Astrocyte of the cerebellum (primary cell): ENCODE results near the gene MRPL4.

ENCODE experiments used
- DNase-seq: peaks from one replicate; pipeline ENCODE4 v3.0.0-alpha.2; 2011; ENCODE audit warnings: low read depth
- H3K4me3 ChIP-seq: 2 replicates; pipeline ENCODE4 v1.5.1; 2011; ENCODE audit warnings: mild to moderate bottlenecking, low read depth, low read length, moderate library complexity
- in situ Hi-C: cut with HindIII; loops from 2 replicates; pipeline ENCODE4 v1.10.0; 2017; ENCODE audit warnings: low sequenced_read_pairs
- TF ChIP-seq, protein P1 (sequence below): IDR thresholded peaks from 2 replicates; pipeline ENCODE4 v1.5.1; 2012; ENCODE audit warnings: low read length, low read depth, moderate library complexity, mild to moderate bottlenecking; ENCODE audit errors: missing control alignments

The MRPL4 gene

DNA sequence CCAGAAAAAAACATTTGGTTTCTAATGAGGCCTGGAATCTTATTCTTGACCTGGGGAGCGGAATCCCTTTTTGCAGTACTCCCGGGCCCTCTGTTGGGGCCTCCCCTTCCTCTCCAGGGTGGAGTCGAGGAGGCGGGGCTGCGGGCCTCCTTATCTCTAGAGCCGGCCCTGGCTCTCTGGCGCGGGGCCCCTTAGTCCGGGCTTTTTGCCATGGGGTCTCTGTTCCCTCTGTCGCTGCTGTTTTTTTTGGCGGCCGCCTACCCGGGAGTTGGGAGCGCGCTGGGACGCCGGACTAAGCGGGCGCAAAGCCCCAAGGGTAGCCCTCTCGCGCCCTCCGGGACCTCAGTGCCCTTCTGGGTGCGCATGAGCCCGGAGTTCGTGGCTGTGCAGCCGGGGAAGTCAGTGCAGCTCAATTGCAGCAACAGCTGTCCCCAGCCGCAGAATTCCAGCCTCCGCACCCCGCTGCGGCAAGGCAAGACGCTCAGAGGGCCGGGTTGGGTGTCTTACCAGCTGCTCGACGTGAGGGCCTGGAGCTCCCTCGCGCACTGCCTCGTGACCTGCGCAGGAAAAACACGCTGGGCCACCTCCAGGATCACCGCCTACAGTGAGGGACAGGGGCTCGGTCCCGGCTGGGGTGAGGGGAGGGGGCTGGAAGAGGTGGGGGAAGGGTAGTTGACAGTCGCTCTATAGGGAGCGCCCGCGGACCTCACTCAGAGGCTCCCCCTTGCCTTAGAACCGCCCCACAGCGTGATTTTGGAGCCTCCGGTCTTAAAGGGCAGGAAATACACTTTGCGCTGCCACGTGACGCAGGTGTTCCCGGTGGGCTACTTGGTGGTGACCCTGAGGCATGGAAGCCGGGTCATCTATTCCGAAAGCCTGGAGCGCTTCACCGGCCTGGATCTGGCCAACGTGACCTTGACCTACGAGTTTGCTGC is 35.1 kb downstream of the MRPL4 start, which contains the start of gene ICAM4:
Gene ICAM4 (plus strand): TSS at position 153 of the 935 bp plus-strand sequence. CDS start 58 bp downstream, at position 211.
- in situ Hi-C loops: loop anchor here (10.0 kb wide), 1 partner anchor 118 kb away; the partner anchor contains the start of gene CDC37
- no peak for DNase-seq
- H3K4me3 ChIP-seq: no peak within 1 kb of the TSS
- TF ChIP-seq, protein P1, sequence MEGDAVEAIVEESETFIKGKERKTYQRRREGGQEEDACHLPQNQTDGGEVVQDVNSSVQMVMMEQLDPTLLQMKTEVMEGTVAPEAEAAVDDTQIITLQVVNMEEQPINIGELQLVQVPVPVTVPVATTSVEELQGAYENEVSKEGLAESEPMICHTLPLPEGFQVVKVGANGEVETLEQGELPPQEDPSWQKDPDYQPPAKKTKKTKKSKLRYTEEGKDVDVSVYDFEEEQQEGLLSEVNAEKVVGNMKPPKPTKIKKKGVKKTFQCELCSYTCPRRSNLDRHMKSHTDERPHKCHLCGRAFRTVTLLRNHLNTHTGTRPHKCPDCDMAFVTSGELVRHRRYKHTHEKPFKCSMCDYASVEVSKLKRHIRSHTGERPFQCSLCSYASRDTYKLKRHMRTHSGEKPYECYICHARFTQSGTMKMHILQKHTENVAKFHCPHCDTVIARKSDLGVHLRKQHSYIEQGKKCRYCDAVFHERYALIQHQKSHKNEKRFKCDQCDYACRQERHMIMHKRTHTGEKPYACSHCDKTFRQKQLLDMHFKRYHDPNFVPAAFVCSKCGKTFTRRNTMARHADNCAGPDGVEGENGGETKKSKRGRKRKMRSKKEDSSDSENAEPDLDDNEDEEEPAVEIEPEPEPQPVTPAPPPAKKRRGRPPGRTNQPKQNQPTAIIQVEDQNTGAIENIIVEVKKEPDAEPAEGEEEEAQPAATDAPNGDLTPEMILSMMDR: no peak

DNA sequence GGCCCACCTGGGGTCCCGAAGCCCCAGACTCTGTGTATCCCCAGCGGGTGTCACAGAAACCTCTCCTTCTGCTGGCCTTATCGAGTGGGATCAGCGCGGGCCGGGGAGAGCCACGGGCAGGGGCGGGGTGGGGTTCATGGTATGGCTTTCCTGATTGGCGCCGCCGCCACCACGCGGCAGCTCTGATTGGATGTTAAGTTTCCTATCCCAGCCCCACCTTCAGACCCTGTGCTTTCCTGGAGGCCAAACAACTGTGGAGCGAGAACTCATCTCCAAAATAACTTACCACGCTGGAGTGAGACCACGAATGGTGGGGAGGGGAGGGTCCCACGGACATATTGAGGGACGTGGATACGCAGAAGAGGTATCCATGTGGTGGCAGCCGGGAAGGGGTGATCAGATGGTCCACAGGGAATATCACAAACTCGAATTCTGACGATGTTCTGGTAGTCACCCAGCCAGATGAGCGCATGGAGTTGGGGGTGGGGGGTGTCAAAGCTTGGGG is 36.7 kb downstream of the MRPL4 start:
- no peak overlapping the region for H3K4me3 ChIP-seq
- in situ Hi-C loops: loop anchor here (10.0 kb wide), 1 partner anchor 116 kb away; the partner anchor contains the start of gene CDC37
- DNase-seq: no peak
- TF ChIP-seq, protein P1: no peak

DNA sequence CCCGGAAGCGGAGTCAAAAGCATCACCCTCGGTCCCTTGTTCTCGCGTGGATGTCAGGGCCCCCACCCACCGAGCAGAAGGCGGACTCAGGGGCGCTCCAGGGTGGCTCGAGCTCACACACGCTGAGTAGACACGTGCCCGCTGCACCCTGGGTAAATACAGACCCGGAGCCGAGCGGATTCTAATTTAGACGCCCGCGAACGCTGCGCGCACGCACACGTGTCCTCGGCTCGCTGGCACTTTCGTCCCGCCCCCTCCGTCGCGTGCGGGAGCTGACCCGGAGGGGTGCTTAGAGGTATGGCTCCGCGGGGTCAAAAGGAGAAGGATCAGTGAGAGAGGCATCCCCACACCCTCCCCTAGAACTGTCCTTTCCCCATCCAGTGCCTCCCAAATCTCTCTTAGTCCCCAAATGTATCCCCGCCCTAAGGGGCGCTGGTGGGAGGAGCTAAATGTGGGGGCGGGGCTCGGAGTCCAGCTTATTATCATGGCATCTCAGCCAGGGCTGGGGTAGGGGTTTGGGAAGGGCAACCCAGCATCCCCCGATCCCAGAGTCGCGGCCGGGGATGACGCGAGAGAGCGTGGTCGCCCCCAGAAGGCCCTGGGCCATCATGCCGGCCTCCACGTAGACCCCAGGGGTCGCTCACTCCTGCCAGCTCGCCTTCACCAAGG is 37.3 kb downstream of the MRPL4 start:
- TF ChIP-seq, protein P1: no peak
- no peak for DNase-seq
- in situ Hi-C loops: loop anchor here (10.0 kb wide), 1 partner anchor 116 kb away; the partner anchor contains the start of gene CDC37
- H3K4me3 ChIP-seq: peak overlapping the region; percentile 14

DNA sequence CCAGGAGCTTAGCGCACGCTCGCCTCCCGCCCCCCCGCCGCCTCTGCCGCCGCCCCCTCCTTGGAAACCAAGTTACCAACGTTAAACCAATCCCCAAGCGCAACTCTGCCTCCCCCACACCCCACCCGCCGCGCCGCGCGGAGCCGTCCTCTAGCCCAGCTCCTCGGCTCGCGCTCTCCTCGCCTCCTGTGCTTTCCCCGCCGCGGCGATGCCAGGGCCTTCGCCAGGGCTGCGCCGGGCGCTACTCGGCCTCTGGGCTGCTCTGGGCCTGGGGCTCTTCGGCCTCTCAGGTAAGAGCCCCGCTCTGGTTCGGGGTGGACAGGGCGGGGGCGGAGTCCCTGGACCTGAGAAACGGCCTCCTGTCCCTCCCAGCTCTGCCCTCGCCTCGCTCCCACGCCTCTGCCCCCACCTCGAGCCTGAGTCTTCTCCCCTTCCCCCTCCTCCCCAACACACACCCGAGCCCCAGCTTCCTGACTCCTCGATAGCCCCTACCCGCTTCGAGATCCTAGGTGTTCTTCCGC is 37.9 kb downstream of the MRPL4 start, which contains the start of gene ICAM5:
Gene ICAM5 (plus strand): TSS at position 117 of the 521 bp plus-strand sequence. CDS start 92 bp downstream, at position 209.
- no peak for DNase-seq
- in situ Hi-C loops: loop anchor here (10.0 kb wide), 1 partner anchor 115 kb away; the partner anchor contains the start of gene CDC37
- TF ChIP-seq, protein P1: no peak
- peak within 1 kb of the TSS; percentile 20 for H3K4me3 ChIP-seq

DNA sequence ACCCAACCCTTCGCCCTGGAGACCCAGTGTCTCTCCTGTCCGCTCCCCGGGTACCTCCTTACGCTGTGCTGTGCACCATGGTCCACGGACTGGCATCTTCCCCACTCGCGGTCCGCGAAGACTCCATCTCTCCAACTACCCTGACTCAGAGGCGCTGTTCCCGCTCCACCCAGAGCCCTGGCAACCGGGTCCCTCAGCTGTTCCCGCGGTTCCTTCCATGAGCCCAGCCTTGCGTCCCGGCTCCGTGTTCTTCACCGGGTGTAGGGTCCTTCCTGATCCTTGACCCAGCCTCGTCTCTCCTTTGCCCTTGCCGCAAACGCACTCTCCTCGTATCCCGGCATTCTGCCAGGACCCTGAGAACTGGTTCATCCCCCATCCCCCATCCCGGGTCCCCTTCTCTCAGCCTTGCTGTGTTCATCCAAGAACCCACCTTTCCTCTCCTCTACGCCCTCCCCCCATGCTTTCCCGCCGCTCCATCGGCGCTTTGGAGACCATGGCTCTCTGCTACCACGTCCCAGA is 38.4 kb downstream of the MRPL4 start:
- in situ Hi-C loops: no loop called here
- TF ChIP-seq, protein P1: no peak
- no peak overlapping the region for H3K4me3 ChIP-seq

More for the DNA sequence above, 38.4 kb downstream of the MRPL4 start:
- DNase-seq: no peak
